Measurements from ENCODE around the gene MGAT4A. TPM values are rescaled to one million over a fixed set of nuclear protein-coding genes. Genes with fewer than 3 reads are reported as not detected.
"Not testable (repeated sequence)": the region's sequence is repeated elsewhere in the genome, so short reads cannot be mapped to it uniquely, and the experiment has no call there.

The MGAT4A gene
- polyA plus RNA-seq, 3 donors: 8.5 to 16.6 (median 12.7) TPM

GRCh38 chr2:98685930-98686887 lies 44.7 kb downstream of the MGAT4A start:
- 68 to 96% (median 95%) methylated on average over 14 of the region's 14 CpGs for WGBS, 3 donors
- H3K27ac ChIP-seq (ENCODE audit: low read depth, low read length): no peak overlapping the region

GRCh38 chr2:98683728-98684127 lies 47.2 kb downstream of the MGAT4A start:
- no peak overlapping the region for H3K27ac ChIP-seq (ENCODE audit: low read depth, low read length)
- WGBS, 3 donors: 76 to 84% (median 78%) methylated on average over 5 of the region's 5 CpGs

GRCh38 chr2:98676742-98677141 lies 54.2 kb downstream of the MGAT4A start:
- no peak overlapping the region for H3K27ac ChIP-seq (ENCODE audit: low read depth, low read length)
- 36 to 92% (median 91%) methylated on average over 3 of the region's 3 CpGs for WGBS, 3 donors

GRCh38 chr2:98674233-98674964 lies 56.5 kb downstream of the MGAT4A start:
- H3K27ac ChIP-seq (ENCODE audit: low read depth, low read length): no peak overlapping the region
- WGBS, 3 donors: 93 to 97% (median 96%) methylated on average over 3 of the region's 3 CpGs

- WGBS, 3 donors: 42 to 76% (median 62%) methylated on average over 1 of the region's 1 CpG
- H3K27ac ChIP-seq (ENCODE audit: low read depth, low read length): no peak overlapping the region
Measured at GRCh38 chr2:98669675-98670074, 61.3 kb downstream of the MGAT4A start.

GRCh38 chr2:98665677-98666076 lies 65.3 kb downstream of the MGAT4A start:
- 62 to 91% (median 69%) methylated on average over 3 of the region's 3 CpGs for WGBS, 3 donors
- no peak overlapping the region for H3K27ac ChIP-seq (ENCODE audit: low read depth, low read length)

- 63 to 80% (median 74%) methylated on average over 3 of the region's 3 CpGs for WGBS, 3 donors
Measured at GRCh38 chr2:98664323-98664722, 66.6 kb downstream of the MGAT4A start.

GRCh38 chr2:98663511-98664090 lies 67.3 kb downstream of the MGAT4A start:
- H3K27ac ChIP-seq (ENCODE audit: low read depth, low read length): no peak overlapping the region
- 77 to 89% (median 83%) methylated on average over 12 of the region's 12 CpGs for WGBS, 3 donors

More at GRCh38 chr2:98664323-98664722, 66.6 kb downstream of the MGAT4A start:
- no peak overlapping the region for H3K27ac ChIP-seq (ENCODE audit: low read depth, low read length)

- not testable (repeated sequence) for H3K27ac ChIP-seq (ENCODE audit: low read depth, low read length)
Measured at GRCh38 chr2:98659491-98659840, 71.5 kb downstream of the MGAT4A start.

GRCh38 chr2:98658816-98659490 lies 72.0 kb downstream of the MGAT4A start:
- H3K27ac ChIP-seq (ENCODE audit: low read depth, low read length): no peak overlapping the region
- WGBS, 3 donors: 89 to 92% (median 90%) methylated on average over 4 of the region's 4 CpGs

More at GRCh38 chr2:98659491-98659840, 71.5 kb downstream of the MGAT4A start:
- 91 to 96% (median 94%) methylated on average over 3 of the region's 3 CpGs for WGBS, 3 donors

- no peak overlapping the region for H3K27ac ChIP-seq (ENCODE audit: low read depth, low read length)
- WGBS, 3 donors: 50 to 84% (median 61%) methylated on average over 4 of the region's 4 CpGs
Measured at GRCh38 chr2:98656800-98657199, 74.1 kb downstream of the MGAT4A start.

GRCh38 chr2:98654699-98655495 lies 76.0 kb downstream of the MGAT4A start:
- 70 to 88% (median 76%) methylated on average over 3 of the region's 3 CpGs for WGBS, 3 donors
- no peak overlapping the region for H3K27ac ChIP-seq (ENCODE audit: low read depth, low read length)

GRCh38 chr2:98650998-98651397 lies 79.9 kb downstream of the MGAT4A start:
- no peak overlapping the region for H3K27ac ChIP-seq (ENCODE audit: low read depth, low read length)
- 63 to 88% (median 86%) methylated on average over 1 of the region's 1 CpG for WGBS, 3 donors

GRCh38 chr2:98649992-98650375 lies 80.9 kb downstream of the MGAT4A start:
- H3K27ac ChIP-seq (ENCODE audit: low read depth, low read length): no peak overlapping the region
- 94 to 100% (median 100%) methylated on average over 1 of the region's 1 CpG for WGBS, 3 donors

- H3K27ac ChIP-seq (ENCODE audit: low read depth, low read length): no peak overlapping the region
- 13 to 24% (median 16%) methylated on average over 4 of the region's 4 CpGs for WGBS, 3 donors
Measured at GRCh38 chr2:98649135-98649991, 81.6 kb downstream of the MGAT4A start.

GRCh38 chr2:98648451-98648850 lies 82.5 kb downstream of the MGAT4A start:
- no peak overlapping the region for H3K27ac ChIP-seq (ENCODE audit: low read depth, low read length)
- WGBS, 3 donors: 88 to 92% (median 90%) methylated on average over 4 of the region's 4 CpGs

GRCh38 chr2:98647636-98648035 lies 83.3 kb downstream of the MGAT4A start:
- WGBS, 3 donors: 72 to 78% (median 78%) methylated on average over 5 of the region's 5 CpGs

More at GRCh38 chr2:98647636-98648035, 83.3 kb downstream of the MGAT4A start:
- no peak overlapping the region for H3K27ac ChIP-seq (ENCODE audit: low read depth, low read length)
